GM18909 (cell line): ENCODE measurements around the gene FMO1.
"Not testable (repeated sequence)": the region's sequence is repeated elsewhere in the genome, so short reads cannot be mapped to it uniquely, and the experiment has no call there.

ENCODE experiments used
- ATAC-seq: cut with Tn5 transposase; IDR thresholded peaks from one replicate; pipeline ENCODE4 v1.9.1; 2021; ENCODE audit warnings: mild to moderate bottlenecking; ENCODE audit not compliant: unreplicated experiment, poor library complexity

FMO1 gene

DNA sequence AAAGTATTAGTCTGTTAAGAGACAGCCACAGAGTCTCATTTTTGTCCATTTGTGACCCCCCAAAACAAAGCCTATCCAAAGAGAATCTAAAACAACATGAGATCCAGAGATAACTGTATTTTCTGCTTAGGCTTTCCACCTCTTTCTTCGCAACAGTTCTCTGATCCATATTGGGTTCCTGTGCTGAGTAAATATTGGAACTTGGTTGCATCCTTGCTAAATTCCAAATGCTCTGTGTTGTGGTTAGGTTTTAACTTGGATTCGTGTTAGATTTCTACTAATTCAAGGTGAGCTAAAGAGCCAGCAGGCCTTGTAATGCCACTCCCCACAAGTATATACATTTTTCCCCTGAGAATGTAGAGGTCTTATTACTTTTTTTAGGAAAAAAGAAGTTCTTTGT lies 29.2 kb downstream of the FMO1 start:
- ATAC-seq, result no peak

DNA sequence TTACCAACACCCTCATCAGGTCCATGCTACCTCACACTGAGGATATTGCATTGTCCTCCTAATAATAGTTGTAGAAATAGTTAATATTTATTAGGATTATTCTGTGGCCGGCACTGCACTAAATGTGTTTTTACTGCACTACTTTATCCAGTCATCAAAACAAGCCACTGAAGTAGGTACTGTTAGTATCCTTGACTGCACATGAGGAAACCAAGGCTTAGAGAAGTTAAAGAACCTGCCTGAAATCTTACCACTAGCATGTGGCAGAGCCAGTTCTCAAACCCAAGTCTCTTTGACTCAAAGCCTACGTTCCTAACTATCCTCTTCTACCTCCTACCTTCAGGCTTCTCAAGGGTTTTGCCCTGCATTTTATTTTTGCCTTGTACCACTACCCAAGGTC lies 30.9 kb downstream of the FMO1 start:
- ATAC-seq, result no peak

DNA sequence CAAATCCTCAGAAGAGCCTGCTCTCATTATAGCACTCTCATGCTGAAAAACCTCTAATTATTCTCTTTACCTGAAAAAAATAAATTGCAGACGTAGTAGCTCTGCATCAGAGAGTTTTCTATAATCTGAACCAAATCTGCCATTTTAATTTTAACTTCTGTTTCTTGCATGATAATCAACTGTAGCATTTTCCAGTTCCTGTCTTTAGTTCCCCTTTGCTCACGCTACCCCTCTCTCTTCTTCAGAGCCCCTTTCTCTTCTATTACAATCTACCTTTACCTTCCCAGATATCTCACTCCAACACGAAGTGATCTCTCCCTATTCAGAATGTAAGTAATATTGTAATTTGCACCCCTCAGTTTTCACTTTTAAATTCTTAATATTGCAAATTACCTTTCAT lies 31.4 kb downstream of the FMO1 start:
- ATAC-seq, result no peak

DNA sequence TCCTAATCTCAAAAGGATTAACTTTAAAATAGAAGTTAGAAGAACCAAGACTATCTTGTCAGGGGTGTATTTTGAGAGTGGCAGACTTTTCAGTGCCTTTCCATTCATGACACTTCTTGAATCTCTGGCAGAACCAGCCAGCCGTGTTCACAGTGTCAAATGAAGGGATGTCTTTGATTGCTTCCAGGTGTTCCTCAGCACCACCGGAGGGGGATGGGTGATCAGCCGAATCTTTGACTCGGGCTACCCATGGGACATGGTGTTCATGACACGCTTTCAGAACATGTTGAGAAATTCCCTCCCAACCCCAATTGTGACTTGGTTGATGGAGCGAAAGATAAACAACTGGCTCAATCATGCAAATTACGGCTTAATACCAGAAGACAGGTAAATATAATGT lies 32.3 kb downstream of the FMO1 start:
- ATAC-seq, result no peak

DNA sequence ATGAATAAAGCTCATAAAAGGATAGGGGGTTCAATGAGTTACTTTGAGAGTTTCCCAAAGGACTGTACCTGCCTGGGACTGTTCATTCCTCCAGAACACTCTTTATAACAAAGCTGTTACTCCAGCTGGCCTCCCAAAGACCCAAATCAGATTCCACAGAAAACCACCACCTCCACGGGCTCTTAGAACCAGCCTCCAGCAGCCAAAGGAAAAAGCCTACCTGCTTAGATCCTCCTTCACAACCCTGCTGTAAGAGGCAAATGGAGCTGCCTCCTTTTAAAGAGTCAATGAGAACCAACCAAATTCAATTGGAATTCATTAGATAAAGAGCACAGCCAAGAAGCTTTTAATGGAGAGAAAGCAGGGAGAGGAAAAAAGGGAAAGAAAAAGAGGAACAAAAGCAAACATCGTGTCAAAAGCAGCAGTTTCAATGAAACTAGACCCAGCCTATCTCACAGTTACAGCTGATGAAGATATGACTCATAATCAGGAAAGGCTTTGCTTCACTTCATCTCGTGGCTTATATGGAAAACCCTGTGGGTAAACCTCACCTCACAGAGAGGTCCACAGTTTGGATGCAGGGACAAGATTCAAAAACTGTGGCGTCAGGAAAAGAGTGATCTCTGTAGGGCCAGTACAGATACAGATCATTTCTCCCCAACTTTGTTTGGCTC lies 37.9 kb downstream of the FMO1 start:
- no peak for ATAC-seq

DNA sequence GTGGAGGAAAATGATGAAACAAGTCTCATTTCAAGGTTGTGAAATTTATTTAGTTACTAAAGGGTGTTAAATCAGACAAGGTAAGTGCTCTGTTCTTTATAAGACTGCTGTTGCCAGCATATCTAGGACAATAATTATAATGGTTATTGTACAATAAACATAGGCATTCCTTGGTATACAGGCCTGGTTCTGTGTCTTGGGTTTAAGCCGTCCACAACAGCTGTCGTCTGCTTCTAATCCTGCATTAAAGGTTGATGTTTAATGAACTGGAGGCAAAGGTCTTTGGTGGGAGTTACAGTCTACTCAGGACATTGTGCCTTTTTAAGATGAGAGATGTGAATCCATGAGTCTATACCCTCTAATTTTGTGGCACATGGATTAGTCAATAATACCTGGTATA lies 42.3 kb downstream of the FMO1 start:
- no peak for ATAC-seq

DNA sequence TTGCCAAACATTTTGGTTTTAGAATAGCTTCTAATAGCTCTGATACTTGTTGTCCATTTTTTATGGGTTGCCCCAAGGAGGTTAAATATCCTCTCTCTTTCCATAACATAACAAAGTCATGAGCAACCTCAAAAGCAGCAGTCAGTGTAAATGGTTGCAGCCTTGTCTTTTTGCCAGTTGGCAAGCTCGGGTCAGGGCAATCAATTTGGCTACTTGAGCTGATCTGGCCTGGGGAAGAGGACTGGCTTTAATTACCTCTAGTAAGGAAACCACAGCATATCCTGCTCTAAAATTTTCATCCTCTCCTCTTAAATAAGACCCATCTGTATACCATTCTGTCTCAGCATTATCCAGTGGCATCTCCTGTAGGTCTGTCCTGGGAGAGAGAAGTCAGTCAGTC lies 44.5 kb downstream of the FMO1 start:
- no peak for ATAC-seq

DNA sequence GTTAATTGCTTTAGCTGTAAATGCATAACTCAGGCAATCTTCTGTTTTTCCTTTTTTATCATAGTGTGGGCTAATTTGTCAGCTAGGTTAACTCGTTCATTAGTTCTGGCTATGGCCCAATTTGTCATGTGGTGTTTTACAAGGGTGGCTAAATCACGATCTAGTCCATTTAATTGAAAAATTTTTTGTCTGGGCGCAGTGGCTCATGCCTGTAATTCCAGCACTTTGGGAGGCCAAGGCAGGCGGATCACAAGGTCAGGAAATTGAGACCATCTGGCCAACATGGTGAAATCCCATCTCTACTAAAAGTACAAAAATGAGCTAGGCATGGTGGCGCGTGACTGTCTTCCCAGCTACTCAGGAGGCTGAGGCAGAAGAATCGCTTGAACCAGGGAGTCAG lies 47.1 kb downstream of the FMO1 start:
- not testable (repeated sequence) for ATAC-seq

DNA sequence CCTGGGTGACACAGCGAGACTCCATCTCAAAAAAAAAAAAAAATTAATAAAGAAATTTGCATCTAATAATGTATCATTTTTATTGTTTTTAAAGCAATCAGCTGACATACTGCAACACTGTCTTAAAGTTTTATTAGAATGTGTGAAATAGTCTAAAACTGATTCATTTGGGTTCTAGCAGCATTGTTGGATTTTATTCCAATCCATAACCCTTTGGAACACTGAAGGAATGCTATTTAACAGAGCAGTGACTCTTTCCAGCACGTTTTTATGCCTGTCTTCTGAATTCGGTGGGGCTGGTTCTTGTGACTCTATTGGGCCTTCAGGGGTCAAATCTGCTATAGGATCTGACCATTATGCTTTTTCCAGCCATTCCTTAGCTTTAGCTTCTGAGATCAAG lies 47.5 kb downstream of the FMO1 start:
- no peak for ATAC-seq

DNA sequence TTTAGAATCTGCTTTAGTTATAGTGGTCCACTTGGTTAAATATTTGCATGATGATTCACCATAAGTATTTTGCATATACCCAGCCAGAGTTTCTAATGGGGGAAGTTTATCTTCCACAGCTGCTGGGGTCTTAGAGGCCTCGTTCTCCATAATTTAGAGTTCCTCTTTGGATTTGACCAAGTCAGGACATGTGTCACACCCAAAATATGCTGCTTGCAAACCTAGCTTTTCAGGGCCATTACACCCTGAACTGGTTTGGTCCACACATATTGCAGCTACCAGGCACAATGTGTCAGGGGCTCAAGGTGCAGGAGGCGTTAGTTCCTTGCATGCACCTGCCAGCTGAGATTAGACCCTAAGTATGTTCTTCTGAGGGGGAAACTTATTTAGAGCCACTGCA lies 48.6 kb downstream of the FMO1 start:
- ATAC-seq, result no peak

DNA sequence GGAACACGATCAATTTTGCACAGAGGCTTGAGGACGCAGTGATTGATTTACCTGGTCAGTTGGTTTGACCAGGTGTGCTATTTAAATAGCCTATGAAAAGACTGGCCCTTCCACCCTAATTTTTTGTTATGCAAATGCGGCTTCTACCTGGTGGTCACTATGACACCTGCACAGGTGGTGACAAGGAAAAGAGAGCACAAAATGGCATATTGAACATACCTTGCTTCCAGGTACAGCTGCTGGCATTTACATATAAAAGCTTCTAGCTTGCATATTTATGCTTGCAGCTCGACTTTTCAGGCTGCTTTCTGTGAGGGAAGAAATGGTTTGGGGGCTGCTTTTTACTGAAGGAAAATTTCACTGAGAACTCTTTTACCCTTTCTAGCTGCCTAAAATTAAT lies 50.4 kb downstream of the FMO1 start:
- ATAC-seq, result no peak

DNA sequence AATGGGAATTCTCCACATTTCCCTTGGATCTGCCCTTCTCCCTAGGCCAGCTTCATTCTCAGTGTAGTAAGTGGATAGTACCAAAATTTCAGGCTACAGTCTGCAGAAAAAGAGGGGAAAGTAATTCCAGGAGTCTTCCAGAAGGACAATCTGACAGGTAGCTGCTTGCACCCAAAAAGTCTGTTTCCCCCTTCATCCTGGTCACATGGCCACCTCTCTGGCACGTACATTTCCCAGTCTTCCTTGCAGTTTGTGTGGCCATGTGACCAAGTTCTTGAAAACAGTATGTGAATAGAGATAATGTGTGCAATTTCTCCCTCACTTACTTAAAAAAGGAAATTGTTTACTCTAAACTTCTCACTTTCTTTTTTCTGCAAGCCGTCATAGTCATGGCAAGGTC lies 51.0 kb downstream of the FMO1 start:
- ATAC-seq, result no peak

DNA sequence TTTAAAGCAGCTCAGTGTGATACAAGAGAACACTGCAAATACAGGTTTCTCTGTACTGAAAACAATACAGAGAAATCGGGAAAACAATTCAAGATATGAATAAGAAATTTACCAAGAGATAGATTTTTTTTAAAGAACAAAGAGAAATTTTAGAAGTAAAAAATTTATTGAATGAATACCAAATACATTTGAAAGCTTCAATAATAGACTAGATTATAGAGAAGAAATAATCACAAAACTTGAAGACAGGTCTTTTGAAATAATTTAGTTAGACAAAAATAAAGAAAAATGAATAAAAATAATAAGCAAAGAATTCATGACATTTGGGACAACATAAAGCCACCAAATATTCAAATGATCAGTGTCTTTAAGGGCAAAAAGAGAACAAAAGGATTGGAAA lies 52.1 kb downstream of the FMO1 start:
- ATAC-seq, result no peak

DNA sequence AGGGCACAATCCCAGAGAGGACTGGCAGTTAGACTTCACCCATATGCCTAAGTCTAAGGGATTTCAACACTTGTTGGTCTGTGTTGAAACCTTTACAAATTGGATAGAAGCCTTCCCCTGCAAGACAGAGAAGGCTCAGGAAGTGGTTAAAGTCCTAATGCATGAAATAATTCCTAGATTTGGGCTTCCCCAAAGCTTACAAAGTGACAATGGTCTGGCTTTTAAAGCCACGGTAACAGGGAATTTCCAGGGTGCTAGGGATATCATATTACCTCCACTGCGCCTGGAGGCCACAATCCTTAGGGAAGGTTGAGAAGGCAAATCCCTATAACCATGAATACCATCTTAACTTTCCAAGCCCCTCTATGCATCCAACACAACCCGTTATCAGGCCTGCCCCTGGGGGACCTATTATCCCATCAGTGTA lies 62.4 kb downstream of the FMO1 start:
- ATAC-seq, result no peak

DNA sequence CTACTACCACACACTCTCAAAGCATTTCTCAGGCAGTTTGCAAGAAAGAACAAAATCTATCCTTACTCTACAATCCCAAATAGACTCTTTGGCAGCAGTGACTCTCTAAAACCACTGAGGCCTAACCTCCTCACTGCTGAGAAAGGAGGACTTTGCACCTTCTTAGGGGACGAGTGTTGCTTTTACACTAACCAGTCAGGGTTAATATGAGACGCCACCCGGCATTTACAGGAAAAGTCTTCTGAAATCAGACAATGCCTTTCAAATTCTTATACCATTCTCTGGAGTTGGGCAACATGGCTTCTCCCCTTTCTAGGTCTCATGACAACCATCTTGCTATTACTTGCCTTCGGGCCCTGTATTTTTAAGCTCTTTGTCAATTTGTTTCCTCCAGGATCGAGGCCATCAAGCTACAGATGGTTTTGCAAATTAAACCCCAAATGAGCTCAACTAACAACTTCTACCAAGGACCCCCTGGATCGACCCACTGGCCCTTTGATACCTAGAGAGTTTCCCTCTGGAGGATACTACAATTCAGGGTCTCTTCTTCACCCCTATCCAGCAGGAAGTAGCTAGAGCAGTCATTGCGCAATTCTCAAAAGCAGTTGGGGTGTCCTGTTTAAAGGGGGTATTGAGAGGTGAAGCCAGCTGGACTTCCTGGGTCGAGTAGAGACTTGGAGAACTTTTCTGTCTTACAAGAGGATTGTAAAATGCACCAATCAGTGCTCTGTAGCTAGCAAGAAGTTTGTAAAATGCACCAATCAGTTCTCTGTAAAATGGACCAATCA lies 63.7 kb downstream of the FMO1 start:
- no peak for ATAC-seq

DNA sequence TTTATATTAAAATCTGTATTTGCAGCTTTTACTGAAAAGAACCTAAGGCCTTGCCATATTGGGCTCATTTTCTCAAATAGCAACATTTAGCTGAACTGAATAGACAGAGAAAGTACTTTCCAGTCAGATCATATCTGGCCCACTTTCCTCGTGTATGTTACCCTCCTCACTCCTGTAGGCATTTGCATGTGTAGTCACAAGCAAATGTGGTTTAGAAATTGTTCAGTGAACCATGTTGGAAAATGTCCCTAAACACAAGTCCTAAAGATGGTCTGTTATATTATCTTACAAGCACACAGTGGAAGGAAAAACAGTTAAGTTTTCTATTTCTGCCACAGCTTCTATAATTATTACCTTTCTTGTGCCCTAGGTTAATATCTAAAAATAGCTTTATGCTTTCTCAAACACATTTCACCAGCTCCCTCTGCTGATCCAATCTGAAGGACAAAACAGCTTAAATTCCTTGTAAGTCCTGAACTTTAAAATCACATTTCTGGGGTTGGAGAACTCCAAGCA lies 65.1 kb downstream of the FMO1 start:
- ATAC-seq, result peak; percentile 76

DNA sequence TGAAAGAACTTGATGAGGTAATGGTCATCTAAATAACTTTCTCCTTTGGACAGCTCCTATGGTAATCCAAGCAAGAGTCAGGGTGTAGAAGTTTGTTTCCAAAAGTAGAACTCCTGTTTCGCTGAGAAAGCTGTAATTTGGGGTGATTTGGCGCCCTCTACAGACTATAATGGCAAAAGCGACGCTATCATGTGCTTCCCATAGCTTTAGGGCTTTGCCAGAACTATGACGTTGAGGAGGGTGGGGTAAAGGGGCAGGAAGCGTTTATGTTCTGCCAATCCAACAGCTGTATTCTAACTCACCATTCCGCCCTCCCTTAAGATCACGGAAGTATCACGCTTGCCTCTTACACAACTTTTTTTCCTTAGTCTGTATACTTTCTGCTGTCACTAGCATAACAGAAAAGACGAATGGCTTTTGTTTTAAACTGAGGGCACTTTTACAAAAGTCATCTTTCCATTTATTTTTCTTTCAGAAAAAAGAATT lies 65.6 kb downstream of the FMO1 start, which contains the start of gene FMO4:
Gene FMO4, plus strand, starts transcription at position 349 of the 486 bp plus-strand sequence. CDS start 5,643 bp downstream, outside the sequence.
- ATAC-seq, result peak; percentile 99

DNA sequence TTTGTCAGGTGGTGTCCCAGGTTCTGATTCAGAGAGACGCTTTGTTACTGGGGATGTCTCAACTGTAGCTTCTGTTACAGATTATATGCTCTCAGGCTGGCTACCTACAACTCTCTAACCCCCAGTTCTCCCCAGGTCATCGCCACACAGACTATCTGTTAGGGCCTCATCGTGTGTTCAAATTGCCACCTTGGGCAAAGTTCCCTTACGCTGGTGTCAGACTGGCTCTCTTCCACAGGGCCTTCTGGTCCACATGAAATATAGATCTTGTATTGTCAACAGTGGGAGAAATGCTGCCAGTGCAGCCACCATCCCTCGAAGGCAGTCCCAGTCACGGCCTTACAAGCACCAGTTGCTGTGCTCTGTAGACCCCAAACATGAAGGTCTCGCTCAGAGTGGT lies 81.0 kb downstream of the FMO1 start:
- ATAC-seq, result no peak

DNA sequence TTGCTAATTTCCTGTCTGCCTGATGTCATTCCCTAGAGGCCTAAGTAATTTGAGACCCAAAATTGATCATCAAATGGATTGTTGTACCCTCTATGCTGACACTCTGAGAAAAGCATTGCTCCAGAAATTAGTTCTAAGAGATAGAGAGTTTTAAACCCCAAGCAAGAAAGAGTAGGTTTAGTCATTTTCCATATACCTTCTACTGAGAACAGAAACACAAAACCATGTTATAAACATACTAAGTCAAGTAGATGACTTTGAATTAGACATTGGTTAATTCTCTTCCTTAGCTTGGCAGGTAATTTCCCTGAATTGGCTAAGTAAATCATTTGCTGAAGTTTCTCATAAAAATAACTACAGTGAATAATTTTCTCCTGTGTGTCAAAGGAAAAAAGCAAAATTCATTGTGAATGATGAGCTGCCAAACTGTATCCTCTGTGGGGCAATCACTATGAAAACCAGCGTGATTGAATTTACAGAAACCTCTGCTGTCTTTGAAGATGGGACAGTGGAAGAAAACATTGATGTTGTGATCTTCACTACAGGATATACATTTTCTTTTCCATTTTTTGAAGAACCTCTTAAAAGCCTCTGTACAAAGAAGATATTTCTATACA lies 85.8 kb downstream of the FMO1 start:
- ATAC-seq, result no peak
